Fibroblast of skin of back (primary cell): ENCODE measurements around the gene OR1S1. TPM values are rescaled to one million over a fixed set of nuclear protein-coding genes. Genes with fewer than 3 reads are reported as not detected.
"Not testable (repeated sequence)": the region's sequence is repeated elsewhere in the genome, so short reads cannot be mapped to it uniquely, and the experiment has no call there.

Source experiments
- DNase-seq: peaks from one replicate; pipeline ENCODE4 v3.0.0-alpha.2; 2013
- polyA plus RNA-seq, 2 experiments: library from polyadenylated mRNA; unstranded; fragments of 120-200 nt; gene quantifications; one replicate each; pipeline ENCODE4 v1.2.1, GENCODE V29; 2013; ENCODE audit not compliant: insufficient read length in 2 of 2

Gene OR1S1
- not detected for polyA plus RNA-seq (2013, experiment 1 of 2; ENCODE audit: insufficient read length)
- polyA plus RNA-seq (2013, experiment 2 of 2; ENCODE audit: insufficient read length) = not detected

- DNase-seq = not testable (repeated sequence)
These were observed at the start of gene OR1S1 for GRCh38 chr11:58212420-58212819. OR1S1 (plus strand) TSS chr11:58212720.

GRCh38 chr11:58164389-58164788 is 48.1 kb upstream of the OR1S1 start:
- no peak for DNase-seq

- no peak for DNase-seq
These were observed 47.5 kb upstream of the OR1S1 start for GRCh38 chr11:58164990-58165389.

- DNase-seq = no peak
These were observed 46.9 kb upstream of the OR1S1 start for GRCh38 chr11:58165504-58166106.

- DNase-seq = no peak
These were observed 35.0 kb upstream of the OR1S1 start for GRCh38 chr11:58177409-58178054.

GRCh38 chr11:58178444-58178843 is 34.1 kb upstream of the OR1S1 start:
- DNase-seq = no peak

- no peak for DNase-seq
These were observed 32.9 kb upstream of the OR1S1 start for GRCh38 chr11:58179648-58180047.

GRCh38 chr11:58186938-58187337 is 25.6 kb upstream of the OR1S1 start:
- DNase-seq = no peak

- DNase-seq = no peak
These were observed 23.8 kb upstream of the OR1S1 start, which contains the start of gene OR9Q2 for GRCh38 chr11:58188770-58189169. OR9Q2 (plus strand) TSS chr11:58189070; CDS start chr11:58190491, 1,421 bp downstream.

- no peak for DNase-seq
These were observed 20.3 kb upstream of the OR1S1 start for GRCh38 chr11:58192229-58192628.

- no peak for DNase-seq
These were observed 19.1 kb upstream of the OR1S1 start for GRCh38 chr11:58193391-58193790.

- DNase-seq = no peak
These were observed 16.6 kb upstream of the OR1S1 start for GRCh38 chr11:58195939-58196338.

GRCh38 chr11:58199271-58199670 is 13.2 kb upstream of the OR1S1 start:
- DNase-seq = no peak

- DNase-seq = no peak
These were observed 8.5 kb upstream of the OR1S1 start, which contains the start of gene OR1S2 for GRCh38 chr11:58204042-58204441. OR1S2 (minus strand) TSS chr11:58204142; CDS start chr11:58204142, 0 bp downstream.

GRCh38 chr11:58216476-58216875 is 4.0 kb downstream of the OR1S1 start:
- DNase-seq = no peak

GRCh38 chr11:58222721-58223120 is 10.2 kb downstream of the OR1S1 start:
- no peak for DNase-seq

- no peak for DNase-seq
These were observed 15.6 kb downstream of the OR1S1 start for GRCh38 chr11:58227956-58228615.

- no peak for DNase-seq
These were observed 31.4 kb downstream of the OR1S1 start for GRCh38 chr11:58243954-58244353.

- DNase-seq = no peak
These were observed 42.4 kb downstream of the OR1S1 start for GRCh38 chr11:58254936-58255335.

GRCh38 chr11:58259983-58260382 is 47.5 kb downstream of the OR1S1 start:
- no peak for DNase-seq
